GM12864 (cell line): ENCODE measurements around the gene SGCD.

Source experiments
- DNase-seq: peaks from one replicate; pipeline ENCODE4 v3.0.0-alpha.2; 2011; ENCODE audit warnings: low read depth
- H3K4me3 ChIP-seq: 2 replicates; pipeline ENCODE4 v1.5.1; 2011; ENCODE audit warnings: mild to moderate bottlenecking, low read depth, low read length, control low read depth
- TF ChIP-seq, protein P1 (sequence below): IDR thresholded peaks from 2 replicates; pipeline ENCODE4 v1.5.1; 2011; ENCODE audit warnings: low read depth, mild to moderate bottlenecking, moderate library complexity, low read length, control low read depth, inconsistent platforms; ENCODE audit errors: missing control alignments

The SGCD gene

GRCh38 chr5:156387391-156387790 lies 60.4 kb downstream of the SGCD start:
- H3K4me3 ChIP-seq = no peak overlapping the region
- DNase-seq = no peak
- TF ChIP-seq, protein P1, sequence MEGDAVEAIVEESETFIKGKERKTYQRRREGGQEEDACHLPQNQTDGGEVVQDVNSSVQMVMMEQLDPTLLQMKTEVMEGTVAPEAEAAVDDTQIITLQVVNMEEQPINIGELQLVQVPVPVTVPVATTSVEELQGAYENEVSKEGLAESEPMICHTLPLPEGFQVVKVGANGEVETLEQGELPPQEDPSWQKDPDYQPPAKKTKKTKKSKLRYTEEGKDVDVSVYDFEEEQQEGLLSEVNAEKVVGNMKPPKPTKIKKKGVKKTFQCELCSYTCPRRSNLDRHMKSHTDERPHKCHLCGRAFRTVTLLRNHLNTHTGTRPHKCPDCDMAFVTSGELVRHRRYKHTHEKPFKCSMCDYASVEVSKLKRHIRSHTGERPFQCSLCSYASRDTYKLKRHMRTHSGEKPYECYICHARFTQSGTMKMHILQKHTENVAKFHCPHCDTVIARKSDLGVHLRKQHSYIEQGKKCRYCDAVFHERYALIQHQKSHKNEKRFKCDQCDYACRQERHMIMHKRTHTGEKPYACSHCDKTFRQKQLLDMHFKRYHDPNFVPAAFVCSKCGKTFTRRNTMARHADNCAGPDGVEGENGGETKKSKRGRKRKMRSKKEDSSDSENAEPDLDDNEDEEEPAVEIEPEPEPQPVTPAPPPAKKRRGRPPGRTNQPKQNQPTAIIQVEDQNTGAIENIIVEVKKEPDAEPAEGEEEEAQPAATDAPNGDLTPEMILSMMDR = no peak

DNA sequence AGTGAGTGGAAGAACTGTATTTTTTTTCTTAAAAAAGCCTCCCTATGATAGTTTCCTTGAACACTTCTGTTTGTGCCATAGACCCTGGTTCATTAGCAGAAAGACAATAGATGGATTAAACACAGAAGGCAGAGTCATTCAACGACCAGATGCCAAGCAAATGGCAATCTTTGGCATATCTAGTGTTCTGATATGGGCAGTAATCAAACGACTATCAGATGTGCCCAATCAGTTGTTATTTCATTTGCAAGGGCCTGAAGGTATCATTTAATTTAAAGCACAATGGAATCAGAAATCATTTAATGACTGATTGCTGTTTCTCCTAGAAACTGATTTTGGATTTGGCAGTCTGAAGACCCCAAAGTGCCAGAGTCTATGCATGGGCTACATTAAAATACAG lies 61.3 kb downstream of the SGCD start:
- TF ChIP-seq, protein P1 = no peak
- no peak overlapping the region for H3K4me3 ChIP-seq
- DNase-seq = no peak

- TF ChIP-seq, protein P1 = no peak
- no peak overlapping the region for H3K4me3 ChIP-seq
- no peak for DNase-seq
These were observed 64.2 kb downstream of the SGCD start for GRCh38 chr5:156391139-156391538.

DNA sequence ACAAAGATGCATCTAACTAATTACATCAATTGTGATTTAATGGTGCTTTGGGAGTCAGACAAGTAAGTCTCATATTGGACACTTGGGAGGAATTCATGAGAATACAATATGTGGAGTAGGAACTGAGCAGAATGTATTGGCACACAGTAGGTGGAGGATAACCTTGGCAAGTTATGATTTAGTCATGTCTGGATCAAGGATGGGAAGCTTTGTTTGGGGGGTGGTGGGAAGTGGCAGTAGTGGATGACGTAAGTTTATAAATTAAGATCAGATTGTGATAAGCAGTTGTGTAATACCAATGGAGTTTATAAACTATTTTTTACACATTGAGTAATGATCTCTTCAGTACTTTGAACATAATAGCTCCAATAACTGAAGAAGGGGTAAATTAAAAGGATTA lies 67.0 kb downstream of the SGCD start:
- DNase-seq = no peak
- no peak overlapping the region for H3K4me3 ChIP-seq
- TF ChIP-seq, protein P1 = no peak

GRCh38 chr5:156394642-156395305 lies 67.8 kb downstream of the SGCD start:
- DNase-seq = no peak
- no peak overlapping the region for H3K4me3 ChIP-seq
- TF ChIP-seq, protein P1 = no peak

- TF ChIP-seq, protein P1 = no peak
- H3K4me3 ChIP-seq = no peak overlapping the region
- DNase-seq = no peak
These were observed 68.3 kb downstream of the SGCD start for GRCh38 chr5:156395306-156395675.
